MM.1S (cell line): ENCODE measurements around the gene PSG7.
"Not testable (repeated sequence)": the region's sequence is repeated elsewhere in the genome, so short reads cannot be mapped to it uniquely, and the experiment has no call there.

Experiments
- DNase-seq: peaks from one replicate; pipeline ENCODE4 v3.0.0-alpha.2; 2015
- H2AFZ ChIP-seq: fragments of 300-600 bp; sonication (generic); 2 replicates; pipeline ENCODE4 v1.6.0; 2016; ENCODE audit warnings: antibody characterized with exemption, low read length
- H3F3A ChIP-seq: fragments of 300-600 bp; sonication (generic); 2 replicates; pipeline ENCODE4 v1.6.1; 2016; ENCODE audit warnings: mild to moderate bottlenecking, antibody characterized with exemption, low read length, moderate library complexity, mixed read lengths; ENCODE audit not compliant: insufficient read depth
- H3K27ac ChIP-seq: fragments of 300-600 bp; sonication (generic); 2 replicates; pipeline ENCODE4 v1.5.1; 2016; ENCODE audit warnings: mild to moderate bottlenecking, low read length
- H3K27me3 ChIP-seq: fragments of 300-600 bp; sonication (generic); replicated peaks from 2 replicates; pipeline ENCODE4 v1.6.0; 2016; ENCODE audit warnings: low read length; ENCODE audit not compliant: insufficient read depth
- H3K36me3 ChIP-seq: fragments of 300-600 bp; sonication (generic); replicated peaks from 2 replicates; pipeline ENCODE4 v1.6.1; 2016; ENCODE audit warnings: mild to moderate bottlenecking, low read length, mixed read lengths; ENCODE audit not compliant: insufficient read depth
- H3K4me1 ChIP-seq: fragments of 300-600 bp; sonication (generic); 2 replicates; pipeline ENCODE4 v1.6.1; 2016; ENCODE audit warnings: low read length, mixed read lengths
- H3K4me2 ChIP-seq: fragments of 300-600 bp; sonication (generic); 2 replicates; pipeline ENCODE4 v1.6.0; 2016; ENCODE audit warnings: low read depth, low read length
- H3K4me3 ChIP-seq: fragments of 300-600 bp; sonication (generic); 2 replicates; pipeline ENCODE4 v1.5.1; 2016; ENCODE audit warnings: low read length, mixed read lengths
- H3K79me2 ChIP-seq: fragments of 300-600 bp; sonication (generic); 2 replicates; pipeline ENCODE4 v1.6.1; 2016; ENCODE audit warnings: mixed run types, low read length, mixed read lengths
- H3K9ac ChIP-seq: fragments of 300-600 bp; sonication (generic); 2 replicates; pipeline ENCODE4 v1.6.1; 2016; ENCODE audit warnings: low read length, mixed read lengths
- H3K9me2 ChIP-seq: fragments of 300-600 bp; sonication (generic); replicated peaks from 2 replicates; pipeline ENCODE4 v1.6.1; 2016; ENCODE audit warnings: mild to moderate bottlenecking, low read length, mixed read lengths; ENCODE audit not compliant: insufficient read depth
- H3K9me3 ChIP-seq: fragments of 300-600 bp; sonication (generic); replicated peaks from 2 replicates; pipeline ENCODE4 v1.6.1; 2016; ENCODE audit warnings: mild to moderate bottlenecking, low read length, mixed read lengths; ENCODE audit not compliant: insufficient read depth
- H4K20me1 ChIP-seq: fragments of 300-600 bp; sonication (generic); 2 replicates; pipeline ENCODE4 v1.6.1; 2016; ENCODE audit warnings: mild to moderate bottlenecking, low read length, moderate library complexity, mixed read lengths; ENCODE audit not compliant: insufficient read depth

Gene PSG7

GRCh38 chr19:42874901-42875813, 61.9 kb downstream of the PSG7 start:
- H3K9me3 ChIP-seq, H3K9me2 ChIP-seq, H3K4me1 ChIP-seq, H3K4me2 ChIP-seq, H3K79me2 ChIP-seq, H3F3A ChIP-seq, H3K36me3 ChIP-seq, H3K27ac ChIP-seq, H2AFZ ChIP-seq, H3K9ac ChIP-seq, H4K20me1 ChIP-seq, H3K27me3 ChIP-seq, DNase-seq, H3K4me3 ChIP-seq: not testable (repeated sequence)

GRCh38 chr19:42874136-42874535, 62.9 kb downstream of the PSG7 start:
- H3K4me3 ChIP-seq, H3K27ac ChIP-seq, H3K9me3 ChIP-seq, H3K27me3 ChIP-seq, H3K9ac ChIP-seq, H3F3A ChIP-seq, H3K4me2 ChIP-seq, H3K36me3 ChIP-seq, DNase-seq, H3K4me1 ChIP-seq, H3K79me2 ChIP-seq, H2AFZ ChIP-seq, H3K9me2 ChIP-seq, H4K20me1 ChIP-seq: not testable (repeated sequence)
